Measurements from ENCODE around the gene TDP1.

TDP1 gene

DNA sequence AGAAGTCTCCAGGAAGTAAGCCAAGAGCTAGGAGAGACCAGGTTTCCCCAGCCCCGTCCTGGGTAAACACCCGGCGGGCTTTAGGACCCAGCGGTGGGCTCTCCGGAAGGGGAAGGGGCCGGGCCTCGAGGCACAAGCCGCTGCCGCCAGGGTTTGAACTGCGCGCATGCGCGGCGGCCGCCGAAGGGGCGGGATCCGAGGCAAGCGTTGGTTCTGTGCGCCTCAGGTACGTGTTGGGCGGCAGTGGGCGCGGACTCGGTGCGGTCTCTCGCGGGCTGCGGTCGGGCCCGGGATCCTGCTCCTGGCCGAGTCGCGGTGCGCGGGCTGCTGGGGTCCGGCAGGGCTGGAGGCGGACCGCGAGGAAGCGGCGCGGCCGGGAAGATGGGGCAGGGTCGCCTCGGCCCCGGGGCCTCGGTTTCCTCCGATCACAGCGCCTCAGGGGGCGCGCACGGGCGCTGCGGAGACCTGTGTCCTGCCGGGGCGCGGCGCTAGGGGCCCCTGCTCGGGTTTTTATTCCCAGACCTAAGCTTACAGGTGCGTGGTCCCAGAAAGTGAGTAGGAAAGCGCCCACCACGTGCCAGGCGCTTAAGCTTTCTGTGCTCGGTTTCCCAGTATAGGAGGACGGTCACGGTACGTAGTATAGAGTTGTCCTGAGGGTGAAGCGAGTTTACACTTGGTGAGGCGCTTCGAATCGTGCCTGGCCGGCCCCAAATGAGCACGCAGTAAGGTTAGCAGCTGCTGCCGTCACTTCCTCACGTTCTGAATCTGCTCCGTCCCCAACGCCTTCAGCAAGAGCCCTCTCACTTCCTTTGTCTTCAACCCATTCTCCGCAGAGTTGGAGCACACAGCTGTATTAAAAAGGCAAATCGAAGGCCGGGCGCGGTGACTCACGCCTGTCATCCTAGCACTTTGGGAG lies at the start of gene TDP1:
Gene TDP1 (plus strand): TSS at position 183 of the 916 bp plus-strand sequence. CDS start 7,188 bp downstream, outside the sequence.
- FAIRE-seq = no peak

DNA sequence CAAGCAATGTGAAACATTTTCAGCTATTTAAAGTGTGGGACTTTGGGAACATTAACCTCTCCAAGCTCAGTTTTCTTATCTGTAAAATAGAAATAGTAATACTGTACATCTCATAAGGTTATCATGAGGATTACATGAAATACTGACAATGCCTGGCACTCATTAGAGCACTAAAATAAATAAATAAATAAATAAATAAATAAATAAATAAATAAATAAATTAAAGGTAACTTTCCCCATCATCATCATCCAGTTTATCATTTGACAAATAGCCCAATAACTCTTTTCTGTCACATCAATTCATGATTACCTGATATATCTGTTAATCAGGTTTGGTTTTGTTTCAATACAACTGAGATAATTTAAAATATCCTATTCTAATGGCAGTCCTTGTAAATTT lies 49.7 kb upstream of the TDP1 start:
- FAIRE-seq = no peak

DNA sequence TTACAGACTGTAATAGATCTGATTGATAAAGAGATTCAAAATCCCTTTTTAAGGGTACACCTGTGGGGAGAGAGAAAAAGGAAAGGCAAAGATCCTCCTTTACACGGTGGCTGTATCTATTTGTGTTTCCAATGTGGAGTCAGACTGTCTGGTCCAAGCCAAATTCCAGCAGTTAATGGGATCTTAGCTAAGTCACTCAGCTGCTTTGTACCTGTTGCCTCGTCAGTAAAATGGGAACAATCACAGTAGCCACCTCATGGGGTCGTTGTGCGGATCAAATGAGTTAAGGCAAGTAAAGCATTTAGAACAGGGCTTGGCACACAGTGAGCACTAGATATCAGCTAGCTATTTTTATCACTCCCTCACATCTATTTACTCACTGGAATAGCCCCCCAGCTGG lies 48.1 kb upstream of the TDP1 start:
- no peak for FAIRE-seq

DNA sequence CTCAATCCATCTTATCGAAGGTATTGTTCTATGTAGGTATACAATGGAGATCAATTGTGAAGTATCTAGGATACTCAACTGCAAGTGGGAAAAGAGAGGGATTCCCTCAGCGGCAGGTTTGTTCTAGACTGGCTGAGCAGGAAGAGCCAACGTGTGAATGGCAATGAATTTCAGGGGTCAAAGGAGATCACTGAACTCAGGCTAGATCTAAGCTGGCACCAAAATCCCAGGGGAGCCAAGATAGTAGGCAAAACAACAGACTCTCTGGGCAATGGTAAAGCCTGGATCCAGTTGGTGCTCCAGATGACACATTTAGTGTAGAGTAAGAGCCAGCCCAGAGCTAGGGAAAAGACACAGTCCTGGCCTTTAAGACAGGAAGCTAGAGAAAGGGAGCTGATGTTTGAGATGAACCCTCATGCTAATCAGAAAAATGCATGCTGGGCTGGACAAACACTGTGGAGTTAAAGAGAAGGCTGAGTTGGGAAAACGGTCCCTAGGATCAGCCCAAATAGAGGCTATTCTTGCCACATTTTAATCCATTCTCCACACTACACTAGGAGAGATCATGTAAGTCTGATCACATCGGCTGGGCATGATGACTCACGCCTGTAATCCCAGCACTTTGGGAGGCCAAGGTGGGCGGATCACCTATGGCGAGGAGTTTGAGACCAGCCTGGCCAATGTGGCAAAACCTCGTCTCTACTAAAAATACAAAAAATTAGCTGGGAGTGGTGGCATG lies 46.8 kb upstream of the TDP1 start:
- FAIRE-seq = no peak

DNA sequence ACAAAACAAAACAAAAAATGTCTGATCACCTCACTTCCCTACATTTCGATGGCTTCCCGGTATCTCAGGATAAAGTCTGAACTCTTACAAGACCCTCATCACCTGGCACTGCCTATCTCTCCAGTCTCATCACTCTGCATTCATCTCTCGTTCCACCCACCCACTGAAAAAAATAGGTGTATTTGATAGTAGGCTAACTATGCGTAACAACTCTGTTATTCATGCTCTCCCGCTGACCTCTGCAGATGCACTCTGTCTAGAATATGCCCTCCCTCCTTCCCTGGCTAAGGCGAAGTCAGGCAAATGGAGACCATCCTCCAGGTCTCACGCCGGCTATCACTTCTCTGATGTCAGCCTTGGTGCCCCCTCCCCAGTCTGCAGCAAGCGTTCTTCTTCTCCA lies 46.1 kb upstream of the TDP1 start:
- no peak for FAIRE-seq

DNA sequence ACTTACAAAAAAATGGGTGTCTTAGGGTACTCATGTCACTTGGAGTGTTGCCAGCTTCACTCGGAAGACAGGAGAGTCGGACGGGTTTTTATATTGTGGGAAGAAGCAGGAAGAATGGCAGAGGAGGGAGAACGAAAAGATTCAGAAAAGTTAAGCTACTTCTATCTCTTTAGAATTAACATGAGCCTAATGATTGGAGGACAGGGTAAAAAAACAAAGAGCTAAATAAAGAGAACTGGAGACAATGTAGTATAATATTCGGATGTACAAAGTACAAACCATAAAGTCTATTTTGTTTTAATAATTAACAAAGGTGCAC lies 45.1 kb upstream of the TDP1 start:
- FAIRE-seq = no peak

DNA sequence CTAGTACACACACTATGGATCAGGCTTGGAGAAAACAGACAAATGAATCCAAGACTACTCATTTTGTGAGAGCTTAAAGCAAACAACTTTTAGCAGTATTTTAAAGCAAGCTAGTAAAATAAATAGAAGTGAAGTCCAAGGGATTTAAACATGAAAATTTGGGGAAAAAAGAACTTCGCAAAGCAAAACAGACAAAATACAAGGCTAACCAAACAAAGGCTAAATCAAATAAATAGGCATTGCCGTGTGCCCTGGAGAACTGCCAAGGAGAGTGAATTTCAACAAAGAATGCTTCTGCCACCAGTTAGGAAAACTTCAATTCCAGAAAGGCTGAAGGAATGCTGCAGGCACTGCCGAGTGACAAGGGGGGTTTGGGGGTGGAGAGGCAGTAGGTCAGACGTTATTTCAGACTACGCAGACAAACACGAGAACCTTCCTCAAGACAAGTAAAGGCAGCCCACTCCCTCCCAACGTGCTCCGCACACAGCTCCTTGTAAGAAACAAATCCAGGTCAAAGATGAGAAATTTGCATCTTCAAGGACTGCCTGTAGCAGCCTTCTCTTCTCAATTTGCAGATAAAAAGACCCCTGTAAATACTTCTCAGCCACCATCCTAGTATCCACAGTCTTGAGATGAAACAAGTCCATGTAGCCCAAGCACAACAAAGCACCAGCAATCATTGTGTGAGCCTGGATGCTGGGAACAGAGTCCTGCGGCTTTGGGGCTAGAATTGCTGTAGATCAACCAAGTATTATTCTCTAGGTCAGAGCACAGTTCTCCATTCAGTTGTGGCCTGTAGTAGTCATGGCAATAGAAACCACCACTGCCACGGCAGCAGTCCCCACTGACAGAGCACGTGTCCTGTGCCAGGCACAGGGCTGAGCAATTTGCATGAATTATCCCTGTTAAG lies 44.5 kb upstream of the TDP1 start:
- FAIRE-seq = no peak

DNA sequence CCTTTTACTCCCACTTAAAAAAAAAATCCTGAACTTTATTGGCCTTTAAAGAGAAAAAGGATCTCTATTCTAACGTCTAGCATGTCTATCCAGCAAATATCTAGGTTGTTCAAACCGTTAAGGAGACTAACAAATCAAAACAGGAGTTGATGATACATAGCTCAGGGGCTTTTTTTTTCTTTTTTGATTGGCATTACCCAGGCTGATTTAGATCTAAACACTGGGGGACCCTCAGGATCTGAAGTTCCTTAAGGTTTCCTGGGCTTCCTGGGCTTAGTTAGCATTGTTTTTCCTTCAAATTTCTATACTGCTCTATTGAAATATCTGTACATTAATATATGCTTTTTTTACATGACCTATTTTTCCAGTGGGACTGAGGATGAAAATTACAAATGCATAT lies 43.5 kb upstream of the TDP1 start:
- FAIRE-seq = no peak

DNA sequence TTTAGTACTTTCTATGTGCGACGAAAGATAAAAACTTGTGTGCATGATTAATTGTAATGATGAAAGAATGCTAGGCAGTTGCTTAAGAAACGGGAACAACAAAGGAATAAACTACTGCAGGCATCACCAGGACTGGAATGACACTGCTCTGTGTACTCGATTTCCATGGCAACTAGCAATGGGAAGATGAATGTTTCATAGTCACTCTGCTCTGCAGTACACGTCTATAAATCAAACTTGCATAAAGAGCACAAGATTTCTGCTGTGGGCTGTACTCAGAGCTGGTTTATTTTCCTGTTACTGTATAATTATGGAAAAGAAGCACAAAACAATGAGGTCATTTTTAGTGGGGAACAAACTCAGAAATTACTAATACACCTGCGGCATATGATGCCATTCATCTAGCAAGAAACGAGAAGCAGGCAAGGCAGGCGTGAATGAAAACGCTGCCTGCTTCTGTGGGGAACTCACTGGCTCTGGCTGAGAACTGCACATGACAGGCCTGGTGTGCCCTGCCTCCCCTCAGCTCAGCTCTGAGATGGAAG lies 43.0 kb upstream of the TDP1 start:
- no peak for FAIRE-seq

DNA sequence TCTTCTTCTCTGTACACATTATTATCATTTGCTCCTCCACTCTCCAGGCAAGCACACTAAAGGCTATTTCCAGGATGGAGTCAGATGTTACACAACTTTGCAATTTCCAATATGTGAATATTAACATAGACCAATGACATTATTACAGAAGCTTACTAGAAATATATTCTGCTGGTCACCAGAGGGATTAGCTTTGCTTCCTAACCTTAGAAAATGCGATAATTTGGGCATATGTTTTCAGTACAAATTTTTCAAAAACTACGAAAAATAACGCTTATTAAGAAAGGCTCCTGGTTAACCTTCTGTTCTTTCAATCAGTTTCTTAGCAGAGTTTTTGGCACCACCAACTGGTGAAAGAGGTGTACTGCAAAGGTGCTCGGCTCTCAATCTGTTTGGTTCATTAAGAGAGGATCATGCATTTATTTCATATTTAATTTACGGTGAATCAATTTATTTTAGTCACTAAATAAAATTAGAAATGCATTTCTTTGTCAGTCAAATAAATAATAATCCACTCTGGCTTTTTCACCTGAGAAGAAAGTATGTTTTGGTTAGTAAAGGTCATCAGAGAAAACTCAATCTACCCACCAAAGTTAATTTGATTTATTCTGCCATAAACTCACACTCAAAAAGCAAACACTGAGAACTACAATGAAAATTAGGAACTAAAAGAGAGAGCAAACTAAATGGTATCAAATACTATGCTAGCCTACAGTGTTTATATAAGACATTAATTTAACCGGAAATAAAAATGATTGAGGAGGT lies 40.4 kb upstream of the TDP1 start:
- FAIRE-seq = peak; percentile 95

DNA sequence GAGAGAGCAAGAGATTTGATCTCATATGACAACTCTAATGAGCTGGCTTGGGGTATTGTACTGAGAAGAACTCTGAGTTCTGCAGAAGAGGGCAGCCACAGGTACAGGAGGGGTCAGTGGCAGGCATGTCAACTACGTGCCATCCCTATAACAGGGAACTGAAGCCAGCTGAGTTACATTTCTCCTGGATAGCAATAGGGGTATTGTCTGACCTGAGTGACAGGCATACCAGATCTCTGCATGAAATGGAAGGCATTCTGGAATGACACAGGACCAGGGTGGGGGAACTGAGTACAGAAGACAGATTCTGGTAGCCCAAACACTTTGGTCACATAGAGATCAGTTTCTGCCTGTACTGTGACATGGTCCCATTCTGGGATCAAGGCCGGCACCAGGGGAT lies 37.0 kb upstream of the TDP1 start:
- FAIRE-seq = no peak

DNA sequence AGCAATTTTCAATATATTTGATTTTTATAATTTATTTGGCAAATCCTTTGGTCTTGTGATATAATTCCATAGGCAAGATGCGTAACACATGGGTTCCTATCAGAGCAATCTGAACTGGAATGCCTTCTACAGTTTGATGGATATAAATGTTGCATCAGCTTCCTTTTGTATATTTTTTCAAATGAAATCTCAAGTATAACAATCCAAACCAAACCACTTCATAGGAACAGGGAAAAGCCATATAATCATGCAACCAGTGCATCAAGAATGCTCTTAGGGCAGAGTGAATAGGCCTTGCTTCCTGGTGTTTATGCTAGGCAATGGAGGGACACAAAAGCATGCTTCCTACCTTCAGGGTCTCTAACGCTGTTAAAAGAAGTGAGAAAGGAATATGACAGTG lies 35.7 kb upstream of the TDP1 start:
- FAIRE-seq = no peak

DNA sequence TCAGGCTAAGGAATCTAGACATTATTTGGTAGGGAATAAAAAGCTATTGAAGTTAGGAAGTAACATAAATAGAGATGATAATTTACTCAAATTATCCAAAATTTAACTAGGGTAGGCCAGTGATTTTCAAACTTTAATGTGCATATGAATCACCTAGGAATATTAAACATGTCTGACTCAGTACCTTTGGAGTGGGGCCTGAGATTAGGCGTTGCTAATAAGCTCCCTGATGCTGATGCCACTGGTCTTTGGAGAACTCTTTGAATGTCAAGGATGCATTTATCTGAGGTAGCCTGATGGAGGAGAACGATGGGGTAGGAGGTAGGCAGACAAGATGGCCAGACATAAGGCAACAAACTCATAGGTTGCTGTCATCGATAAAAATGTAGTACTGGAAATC lies 34.4 kb upstream of the TDP1 start:
- no peak for FAIRE-seq

DNA sequence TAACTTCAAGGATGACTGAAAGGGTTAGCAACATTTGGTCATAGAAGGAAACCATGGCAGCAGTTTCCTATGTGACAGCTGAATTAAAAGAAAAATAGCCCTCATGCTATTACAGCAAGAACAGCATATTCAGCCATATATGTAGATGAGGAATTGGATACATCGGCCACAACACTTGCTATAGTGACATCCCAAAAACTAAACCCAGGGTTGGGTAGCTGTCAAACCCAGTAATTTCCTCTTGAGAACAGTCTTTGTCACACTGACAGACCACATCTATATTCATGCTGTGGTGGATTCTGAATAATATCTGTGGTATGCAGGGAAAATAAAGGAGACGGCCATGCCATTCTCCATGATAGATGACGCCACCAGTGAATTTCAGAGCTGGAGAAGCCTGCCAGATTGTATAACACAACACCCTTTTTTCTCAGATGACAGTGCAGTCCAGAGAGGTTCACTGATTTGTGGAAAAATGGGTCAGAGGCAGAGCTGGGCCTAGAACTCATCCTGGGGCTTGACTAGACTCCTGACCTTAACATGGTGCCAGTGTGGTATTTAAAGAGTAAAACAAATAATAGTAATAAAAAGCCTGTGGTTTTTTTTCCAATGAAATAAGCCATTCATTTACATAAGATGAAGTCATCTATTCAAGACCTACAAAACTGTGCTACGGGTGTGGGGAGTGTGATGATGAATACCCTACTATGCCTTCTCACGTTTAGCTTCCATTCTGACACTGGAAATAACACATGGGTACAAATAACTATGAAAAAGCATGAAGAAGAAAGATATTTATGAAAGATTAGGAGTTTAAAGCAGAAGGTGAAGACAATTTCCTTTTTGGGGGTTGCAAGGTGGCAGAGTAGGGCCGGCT lies 33.5 kb upstream of the TDP1 start:
- FAIRE-seq = no peak

DNA sequence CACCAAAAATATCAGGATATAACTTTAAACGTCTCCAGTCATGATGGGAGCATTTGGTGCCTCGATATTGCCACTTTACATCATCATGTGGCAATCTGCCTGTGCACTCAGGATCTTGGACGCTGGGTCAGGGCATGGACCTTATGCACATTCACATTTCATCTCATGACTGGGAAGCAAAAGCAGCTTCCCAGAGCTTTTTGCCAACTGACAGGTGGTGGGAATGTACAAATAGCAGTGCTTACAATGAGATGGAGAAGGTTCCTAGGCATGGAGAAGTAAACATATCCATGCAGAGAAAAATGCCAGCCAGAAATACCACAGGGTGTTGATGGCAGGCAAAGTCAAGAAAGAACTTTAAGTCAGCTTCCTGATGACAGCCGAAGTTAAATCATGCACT lies 31.5 kb upstream of the TDP1 start:
- no peak for FAIRE-seq

DNA sequence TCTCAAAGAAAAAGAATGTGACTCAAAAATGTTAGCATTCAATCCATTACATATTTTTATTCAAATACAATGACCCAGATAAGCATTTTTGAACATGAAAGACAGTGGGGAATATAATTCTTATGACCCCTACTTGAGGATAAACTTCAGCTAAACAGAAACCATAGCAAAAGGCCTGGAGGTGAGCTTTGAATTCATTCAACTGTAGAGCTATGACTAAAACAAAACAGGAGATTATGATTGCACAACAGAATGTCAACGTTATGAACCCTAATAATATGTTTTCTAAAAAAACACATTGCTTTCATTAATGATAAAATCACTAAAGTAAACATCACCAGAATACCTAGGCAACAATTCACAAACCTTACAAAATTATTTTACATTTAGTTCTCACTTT lies 29.0 kb upstream of the TDP1 start:
- FAIRE-seq = no peak

DNA sequence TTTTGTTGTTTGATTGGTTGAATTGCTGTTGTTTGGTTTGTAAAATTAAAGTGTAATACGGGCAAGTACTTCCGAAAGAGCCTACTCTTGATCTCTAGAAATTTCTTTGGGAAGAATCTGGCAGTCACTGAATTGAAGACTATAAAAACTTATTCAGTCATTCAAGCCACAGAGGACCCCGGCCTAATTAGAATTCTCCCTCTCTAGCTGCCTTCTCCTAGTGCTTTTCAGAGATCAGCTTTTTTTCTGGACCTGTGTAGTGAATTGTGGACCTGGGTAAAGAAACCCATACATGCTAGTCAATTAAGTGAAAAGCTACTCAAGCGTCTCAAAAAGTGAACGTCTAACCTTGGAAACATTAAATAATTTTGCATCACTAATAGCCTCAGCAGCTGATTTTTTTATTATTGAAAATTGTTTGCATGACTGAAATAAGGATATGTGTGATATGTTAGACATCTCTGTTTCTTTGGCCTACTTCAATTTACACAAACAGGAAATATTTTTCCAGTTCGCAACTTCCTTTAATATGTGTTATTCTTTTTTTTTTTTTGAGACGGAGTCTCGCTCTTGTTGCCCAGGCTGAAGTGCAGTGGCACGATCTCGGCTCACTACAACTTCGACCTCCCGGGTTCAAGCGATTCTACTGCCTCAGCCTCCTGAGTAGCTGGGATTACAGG lies 28.4 kb upstream of the TDP1 start:
- no peak for FAIRE-seq

DNA sequence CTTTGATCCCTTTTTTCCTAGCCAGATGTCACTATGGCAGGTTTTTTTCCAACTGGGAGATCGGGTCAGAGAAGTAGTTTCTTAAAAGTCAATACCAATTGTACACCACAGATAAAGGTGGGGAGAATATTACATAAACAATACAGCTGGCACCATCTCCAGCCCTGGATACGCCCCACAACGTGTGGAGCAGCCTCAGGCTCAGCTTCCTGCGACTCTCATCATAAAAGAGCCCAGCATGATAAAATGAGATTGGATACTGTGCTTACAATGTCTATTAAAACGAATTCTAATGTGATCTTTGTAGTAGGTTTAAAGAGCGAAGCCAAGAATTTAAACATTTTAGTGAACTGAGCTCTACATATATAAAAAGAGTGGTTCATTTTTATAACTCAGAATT lies 22.7 kb upstream of the TDP1 start:
- no peak for FAIRE-seq

DNA sequence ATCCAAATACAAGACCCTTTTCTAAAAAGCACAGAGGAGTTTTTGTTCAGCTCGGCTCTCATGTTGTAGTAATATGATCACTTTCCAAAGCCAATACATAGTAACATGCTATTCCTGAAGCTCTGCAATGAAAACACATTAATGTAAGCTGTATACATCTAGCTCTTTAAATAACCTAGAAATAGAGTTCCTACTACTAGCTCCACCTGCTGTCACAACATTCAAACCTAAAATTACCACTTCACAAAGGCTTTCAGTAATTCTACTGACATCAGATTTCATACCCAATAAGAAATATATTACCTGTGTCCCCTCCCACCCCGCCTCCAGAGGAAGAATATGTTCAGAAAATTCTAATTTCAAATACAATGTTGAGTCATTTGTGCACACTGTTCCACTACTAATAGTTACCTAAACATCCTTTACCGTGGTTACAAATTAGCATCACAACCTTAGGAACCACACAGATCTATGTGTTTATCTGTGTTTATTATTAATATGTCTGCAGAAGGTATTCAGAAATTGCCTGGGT lies 19.0 kb upstream of the TDP1 start:
- no peak for FAIRE-seq

DNA sequence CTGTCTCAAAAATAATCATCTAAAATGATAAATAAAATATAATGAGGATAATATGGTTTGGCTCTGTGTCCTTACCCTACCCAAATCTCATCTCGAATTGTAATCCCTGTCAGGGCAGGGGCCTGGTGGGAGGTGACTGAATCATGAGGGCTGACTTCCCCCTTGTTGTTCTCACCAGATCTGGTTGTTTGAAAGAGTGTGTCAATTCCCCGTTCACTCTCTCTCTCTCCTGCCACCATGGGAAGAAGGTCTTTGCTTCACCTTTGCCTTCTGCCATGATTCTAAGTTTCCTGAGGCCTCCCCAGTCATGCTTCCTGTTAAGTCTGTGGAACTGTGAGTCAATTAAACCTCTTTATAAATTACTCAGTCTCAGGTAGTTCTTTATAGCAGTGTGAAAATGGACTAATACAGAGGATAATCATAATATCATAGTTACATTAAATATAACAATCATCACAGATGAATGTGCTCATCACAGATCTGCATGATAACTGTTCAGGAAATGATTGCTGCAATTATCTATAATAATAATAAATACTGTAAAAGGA lies 13.8 kb upstream of the TDP1 start:
- FAIRE-seq = no peak
